ENCODE measurements around the gene RFX2.
A peak's percentile ranks its signal among the peaks of the same experiment; 100 is the strongest.
"Not testable (repeated sequence)": the region's sequence is repeated elsewhere in the genome, so short reads cannot be mapped to it uniquely, and the experiment has no call there.

RFX2 gene

DNA sequence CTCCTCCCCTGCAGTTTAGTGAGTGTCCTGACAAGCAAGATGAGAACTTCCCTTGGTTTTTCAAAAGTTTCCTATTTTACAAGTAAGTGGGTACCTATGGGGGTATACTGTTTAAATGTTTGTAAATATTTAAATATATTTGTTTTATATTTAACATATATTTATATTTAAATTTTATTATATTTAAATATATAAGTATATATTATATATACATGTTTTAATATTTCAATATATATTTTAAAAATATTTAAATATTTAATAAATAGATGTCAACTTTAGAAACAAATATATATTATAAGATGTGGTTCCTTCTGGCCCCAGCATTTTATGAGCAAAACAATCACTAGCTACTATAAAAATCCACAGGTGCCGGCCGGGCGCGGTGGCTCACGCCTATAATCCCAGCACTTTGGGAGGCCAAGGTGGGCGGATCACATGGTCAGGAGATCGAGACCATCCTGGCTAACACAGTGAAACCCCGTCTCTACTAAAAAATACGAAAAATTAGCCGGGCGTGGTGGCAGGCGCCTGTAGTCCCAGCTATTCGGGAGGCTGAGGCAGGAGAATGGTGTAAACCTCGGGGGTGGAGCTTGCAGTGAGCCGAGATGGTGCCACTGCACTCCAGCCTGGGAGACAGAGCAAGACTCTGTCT, 3.5 kb downstream of the RFX2 start:
- DNase-seq (ENCODE audit: extremely low spot score, insufficient read length, low read depth); FAIRE-seq: not testable (repeated sequence)

DNA sequence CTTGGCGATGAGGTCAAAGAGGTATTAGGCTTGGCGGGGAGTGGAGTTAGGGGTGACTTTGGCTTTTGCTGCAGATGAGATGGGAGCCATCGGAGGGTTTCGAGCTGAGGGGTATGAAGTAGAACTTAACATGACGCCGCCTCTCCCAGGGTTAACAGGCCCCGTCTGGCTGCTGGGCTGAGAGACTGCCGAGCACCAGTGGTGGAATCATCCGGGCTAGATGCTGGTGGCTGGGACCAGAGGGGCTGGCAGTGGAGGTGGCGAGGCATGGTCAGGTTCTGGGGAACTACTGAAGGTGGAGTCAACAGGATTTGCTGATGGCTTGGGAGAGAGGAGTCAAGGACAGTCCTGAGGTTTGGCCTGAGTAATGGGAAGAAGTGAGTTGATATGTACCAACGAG, 4.9 kb downstream of the RFX2 start:
- no peak for FAIRE-seq
- no peak for DNase-seq (ENCODE audit: extremely low spot score, insufficient read length, low read depth)

DNA sequence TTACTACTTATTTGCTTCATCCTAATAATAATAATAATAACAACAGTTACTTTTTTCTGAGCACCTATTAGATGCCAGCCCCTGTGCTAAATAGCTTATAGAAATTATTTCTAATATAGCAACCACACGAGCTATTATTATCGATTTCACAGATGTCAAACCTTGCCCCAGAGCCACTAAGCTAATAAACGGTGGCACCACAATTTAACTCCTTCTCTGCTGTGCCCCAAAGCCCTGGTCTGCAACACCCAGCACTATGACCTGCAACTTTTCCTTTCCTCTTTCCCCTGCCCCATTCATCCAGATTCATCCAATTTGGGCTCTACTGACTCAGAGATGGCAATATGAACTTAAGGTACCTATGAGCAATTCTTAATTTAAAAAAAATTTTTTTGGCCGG, 6.4 kb downstream of the RFX2 start:
- FAIRE-seq = no peak
- no peak for DNase-seq (ENCODE audit: extremely low spot score, insufficient read length, low read depth)

DNA sequence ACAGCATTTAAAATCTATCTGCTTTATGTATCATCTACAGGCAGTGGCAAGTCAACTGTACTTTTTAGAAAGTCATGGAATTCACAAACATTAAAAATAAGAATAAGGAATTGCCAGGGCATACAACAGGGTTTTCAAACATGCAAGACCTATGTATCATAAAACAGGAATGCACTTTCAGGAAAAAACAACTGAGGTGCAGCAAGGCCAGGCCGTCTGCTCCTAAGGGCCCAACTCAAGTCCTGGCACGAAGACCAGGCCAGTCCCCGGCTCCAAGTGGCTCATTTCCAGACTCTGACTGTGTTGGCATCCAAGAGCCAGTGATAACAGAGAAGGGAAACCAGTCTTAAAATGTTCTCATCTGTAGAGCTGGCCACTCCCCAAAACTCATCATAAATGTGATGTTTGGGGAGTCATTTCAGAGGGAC, 7.1 kb downstream of the RFX2 start:
- FAIRE-seq (no peak), DNase-seq (ENCODE audit: extremely low spot score, insufficient read length, low read depth) (no peak)

DNA sequence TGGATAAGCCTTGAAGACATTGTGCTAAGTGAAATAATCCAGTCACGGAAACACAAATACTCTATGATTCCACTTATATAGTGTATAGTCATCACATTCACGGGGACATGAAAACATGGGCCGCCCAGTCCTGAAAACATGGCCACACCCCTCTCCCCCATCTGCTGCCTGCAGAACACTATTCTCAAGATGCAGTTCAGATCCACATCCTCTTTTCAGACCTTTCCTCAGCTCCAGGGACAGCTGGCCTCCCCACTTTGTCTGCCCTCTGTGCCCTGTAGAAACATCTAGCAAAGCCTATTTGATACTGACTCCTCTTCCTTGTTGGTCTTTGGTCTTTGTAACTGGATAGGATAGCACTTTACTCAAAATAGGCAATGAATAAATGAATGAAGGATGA, 8.3 kb downstream of the RFX2 start:
- FAIRE-seq (no peak), DNase-seq (ENCODE audit: extremely low spot score, insufficient read length, low read depth) (no peak)

DNA sequence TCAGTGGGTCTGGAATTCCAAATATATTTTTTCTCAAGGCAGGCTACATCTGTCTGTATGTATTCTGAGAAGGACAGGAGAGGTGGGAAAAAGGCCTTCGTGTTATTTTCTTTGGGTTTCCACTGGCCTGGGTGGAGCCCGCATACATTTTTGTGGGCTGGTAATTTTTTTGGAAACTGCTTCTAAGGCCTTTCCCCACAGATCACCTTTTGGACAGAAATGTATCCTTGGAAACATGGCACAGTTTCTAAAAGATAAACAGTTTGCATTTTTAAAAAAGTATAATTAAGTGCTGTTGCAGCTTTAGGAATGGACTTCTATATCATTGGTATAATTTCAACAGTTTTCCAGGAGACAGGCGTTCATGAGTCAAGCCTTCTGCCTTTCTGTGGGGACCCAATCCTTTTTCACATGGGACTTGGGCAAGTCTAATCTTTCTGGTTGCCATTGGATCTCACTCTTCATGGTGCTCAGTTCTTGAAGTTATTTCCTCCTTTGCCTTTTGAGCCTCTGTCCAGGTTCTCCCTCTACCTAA, 8.9 kb downstream of the RFX2 start:
- DNase-seq (ENCODE audit: extremely low spot score, insufficient read length, low read depth) (no peak), FAIRE-seq (no peak)

DNA sequence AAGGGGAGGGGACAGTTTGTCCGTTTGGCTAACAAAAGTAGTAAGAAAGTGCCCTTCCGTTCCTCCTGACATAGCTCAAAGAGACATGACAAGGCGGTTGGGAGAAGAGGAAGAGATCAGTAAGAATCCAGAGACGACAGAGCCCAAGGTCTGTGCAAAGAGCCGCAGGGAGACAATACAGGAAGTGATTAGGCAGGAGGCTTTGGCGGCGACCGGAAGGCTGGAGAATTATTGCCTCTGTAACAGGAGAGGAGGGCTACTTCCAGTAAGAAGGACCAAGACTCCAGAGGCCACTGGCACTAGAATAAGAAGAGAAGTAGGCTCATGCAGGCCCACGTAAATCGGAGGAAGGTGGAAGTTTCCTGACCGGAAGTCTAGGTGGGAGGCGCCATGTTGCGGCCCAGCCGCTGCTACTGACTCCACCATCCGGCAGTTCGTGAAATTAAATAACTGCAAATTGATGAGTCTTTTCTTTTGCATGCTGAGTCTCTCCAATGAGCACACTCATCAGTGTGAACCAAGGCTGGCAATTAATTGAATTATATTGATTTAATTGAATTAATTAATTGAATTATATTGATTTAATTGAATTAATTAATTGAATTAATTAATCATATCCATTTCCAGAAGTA, 9.9 kb downstream of the RFX2 start:
- no peak for DNase-seq (ENCODE audit: extremely low spot score, insufficient read length, low read depth)
- FAIRE-seq = peak; percentile 87

DNA sequence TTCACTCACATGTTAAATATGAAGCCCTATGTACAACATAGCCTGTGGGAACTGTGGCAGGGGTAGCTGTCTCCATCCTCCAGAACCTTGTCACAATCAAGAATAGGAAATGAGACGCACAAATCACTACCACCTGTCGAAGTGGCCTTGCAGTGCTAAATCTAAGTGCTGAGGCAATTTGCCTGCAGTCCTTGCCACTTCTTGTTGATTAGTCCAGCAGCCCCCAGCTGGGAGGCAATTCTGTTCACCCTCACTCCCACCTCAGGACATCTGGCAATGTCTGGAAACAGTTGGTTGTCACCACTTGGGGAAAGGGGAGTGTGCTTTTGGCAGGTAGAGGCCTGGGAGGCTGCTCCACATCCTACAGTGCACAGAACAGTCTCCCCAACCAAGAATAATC, 10.7 kb downstream of the RFX2 start:
- no peak for FAIRE-seq
- no peak for DNase-seq (ENCODE audit: extremely low spot score, insufficient read length, low read depth)

DNA sequence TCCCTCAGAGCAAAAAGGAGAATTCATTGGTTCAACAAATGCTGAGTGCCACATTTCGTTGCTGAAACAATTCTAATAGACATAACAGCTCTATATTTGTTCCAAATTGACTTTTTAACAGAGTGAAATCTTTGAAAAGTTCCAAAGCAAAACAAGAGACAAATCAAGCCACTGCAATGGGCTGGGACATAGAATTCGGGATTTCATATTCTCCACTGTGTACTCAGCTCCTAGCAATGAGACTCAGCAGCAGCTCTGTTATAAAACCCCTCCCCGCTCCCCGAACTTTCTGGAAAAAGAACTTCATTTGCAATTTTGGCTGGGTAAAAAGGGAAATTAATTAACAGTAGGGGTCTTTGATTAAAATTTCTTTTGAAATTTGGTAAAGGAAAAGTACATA, 11.3 kb downstream of the RFX2 start:
- DNase-seq (ENCODE audit: extremely low spot score, insufficient read length, low read depth) (no peak), FAIRE-seq (no peak)

DNA sequence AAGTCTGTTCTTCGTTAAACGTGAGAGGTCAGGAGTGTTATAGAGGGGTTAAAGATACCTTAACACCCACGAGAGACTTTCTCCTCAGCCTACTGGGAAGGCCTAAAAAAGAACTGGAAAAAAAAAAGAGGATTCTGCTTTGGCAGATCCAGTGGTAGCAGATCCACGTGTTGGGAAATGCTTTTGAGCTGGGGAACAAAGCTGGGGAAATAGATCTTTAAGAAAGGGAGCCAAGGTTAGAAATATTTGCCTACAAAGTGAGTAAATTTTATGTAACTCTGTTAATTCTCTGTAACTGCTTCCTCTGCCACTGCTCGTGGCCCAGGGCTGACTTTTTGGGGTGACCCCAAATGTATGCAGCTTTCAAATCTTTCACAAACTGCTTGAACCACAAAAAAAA, 11.7 kb downstream of the RFX2 start:
- FAIRE-seq = no peak
- DNase-seq (ENCODE audit: extremely low spot score, insufficient read length, low read depth) = no peak

DNA sequence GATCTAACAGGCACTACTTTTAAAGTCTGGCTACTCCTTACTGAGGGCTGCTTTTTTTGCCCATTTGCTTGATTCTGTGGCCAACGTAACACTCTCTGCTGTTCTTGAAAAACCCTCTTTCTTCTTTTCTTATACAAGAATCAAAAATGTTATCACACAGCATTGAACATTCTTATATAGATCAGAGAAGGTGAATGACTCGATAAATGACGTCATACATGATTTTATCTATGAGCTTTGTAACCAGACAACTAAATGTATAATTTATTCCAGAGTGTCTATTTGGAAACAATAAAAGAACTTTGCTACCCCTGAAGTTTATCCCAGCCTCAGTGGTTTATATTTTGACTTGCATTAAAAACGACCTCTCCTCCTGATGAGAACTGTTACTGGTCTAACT, 12.4 kb downstream of the RFX2 start:
- DNase-seq (ENCODE audit: extremely low spot score, insufficient read length, low read depth) (no peak), FAIRE-seq (no peak)

DNA sequence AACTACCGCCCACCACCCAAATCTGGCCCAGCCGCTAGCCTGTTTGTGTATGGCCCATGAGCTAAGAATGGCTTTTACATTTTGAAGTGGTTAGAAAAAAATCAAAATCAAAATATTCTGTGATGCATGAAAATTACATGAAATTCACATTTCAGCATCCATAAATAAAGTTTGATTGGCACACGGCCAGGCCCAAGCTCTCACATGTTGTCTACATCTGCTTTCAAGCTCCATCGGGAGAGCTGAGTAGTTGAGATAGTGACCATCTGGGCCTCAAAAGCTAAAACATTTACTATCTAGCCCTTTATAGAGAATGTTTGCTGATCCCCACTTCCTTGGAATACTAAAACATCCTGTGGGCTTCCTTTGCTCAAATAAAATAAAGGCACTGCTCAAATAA, 14.5 kb downstream of the RFX2 start:
- DNase-seq (ENCODE audit: extremely low spot score, insufficient read length, low read depth) (no peak), FAIRE-seq (no peak)

DNA sequence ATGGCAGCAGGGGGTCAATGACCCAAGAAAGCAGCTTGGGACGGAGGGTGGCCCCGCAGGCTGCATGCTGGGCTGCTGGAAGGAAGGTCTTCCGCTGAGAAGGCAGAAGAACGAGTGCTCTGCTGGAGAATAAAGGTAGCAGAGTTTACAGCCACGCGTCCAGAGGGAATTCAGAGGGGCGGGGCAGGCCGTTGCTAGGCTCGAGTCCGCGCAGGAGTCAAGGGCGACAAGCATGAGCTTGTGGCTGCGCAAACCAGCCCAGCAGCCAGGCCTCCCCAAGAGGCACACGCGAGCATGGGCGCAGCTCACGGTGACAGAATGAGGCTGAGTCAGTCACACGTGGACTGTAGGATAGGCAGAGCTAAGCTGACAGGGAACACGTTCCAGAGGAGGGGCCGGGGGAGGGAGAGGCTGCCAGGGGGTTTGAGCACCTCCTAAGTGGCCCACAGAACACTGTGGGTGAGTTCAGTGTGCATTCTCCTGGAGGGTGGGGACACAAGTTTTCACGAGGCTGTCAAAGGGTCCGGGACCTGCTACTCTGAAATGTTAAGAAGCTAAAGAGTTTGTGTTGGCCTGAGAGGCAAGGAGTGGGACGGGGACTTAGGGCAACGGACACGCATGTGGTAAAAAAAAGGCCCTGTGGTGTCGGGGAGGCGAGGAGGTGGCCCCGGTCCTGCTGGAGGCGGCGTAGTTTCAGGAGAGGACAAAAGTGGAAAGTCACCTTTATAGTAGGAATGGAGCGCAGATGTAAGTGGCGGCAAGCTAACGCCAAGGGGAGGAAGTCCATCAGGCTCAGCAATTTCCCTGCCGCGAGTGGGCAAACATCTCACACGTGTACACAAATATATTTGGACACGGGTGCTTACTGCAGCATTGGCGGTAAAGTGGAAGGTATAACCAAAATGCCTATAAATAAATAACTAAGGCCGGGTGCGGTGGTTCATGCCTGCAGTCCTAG, 17.7 kb downstream of the RFX2 start:
- no peak for DNase-seq (ENCODE audit: extremely low spot score, insufficient read length, low read depth)
- FAIRE-seq = no peak

DNA sequence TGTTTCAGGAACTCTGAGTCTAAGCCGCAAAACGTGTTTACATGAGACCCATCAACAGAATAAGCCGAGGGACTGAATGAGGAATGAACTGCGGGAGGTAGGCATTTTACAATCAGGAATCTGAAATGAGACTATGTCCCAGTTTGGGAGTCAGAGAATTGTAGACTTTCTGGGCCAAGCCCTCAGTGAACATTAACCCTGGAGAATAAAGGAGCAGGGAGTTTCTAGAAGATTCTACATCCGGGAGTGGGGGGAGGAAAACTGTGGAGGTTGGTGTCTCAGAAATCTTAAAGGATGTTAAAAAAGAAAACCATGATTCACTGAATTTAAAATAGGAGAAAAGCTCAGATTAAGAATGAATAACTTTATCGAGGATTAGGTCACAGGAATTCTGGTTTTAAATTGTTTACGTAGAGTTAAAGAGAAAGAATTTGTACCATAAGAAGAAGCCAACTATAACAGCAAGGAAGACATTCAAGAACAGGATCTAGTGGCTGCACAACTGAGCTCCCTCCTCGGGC, 18.5 kb downstream of the RFX2 start:
- no peak for DNase-seq (ENCODE audit: extremely low spot score, insufficient read length, low read depth)
- FAIRE-seq = no peak

DNA sequence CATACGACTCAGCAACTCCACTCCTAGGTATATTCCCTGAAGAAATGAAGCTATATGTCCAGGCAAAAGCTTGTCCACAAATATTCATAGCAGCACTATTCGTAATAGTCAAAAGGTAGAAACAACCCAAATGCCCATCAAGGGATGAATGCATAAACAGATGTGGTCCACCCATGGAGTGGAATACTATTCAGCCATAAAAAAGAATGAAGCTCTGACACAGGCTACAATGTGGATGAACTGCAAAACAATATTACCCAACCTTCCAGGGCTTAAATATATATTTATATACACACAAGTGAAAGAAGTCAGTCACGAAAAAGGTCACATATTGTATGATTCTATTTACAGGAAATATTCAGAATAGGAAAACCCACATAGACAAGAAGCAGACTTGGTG, 19.7 kb downstream of the RFX2 start:
- DNase-seq (ENCODE audit: extremely low spot score, insufficient read length, low read depth) (no peak), FAIRE-seq (no peak)

DNA sequence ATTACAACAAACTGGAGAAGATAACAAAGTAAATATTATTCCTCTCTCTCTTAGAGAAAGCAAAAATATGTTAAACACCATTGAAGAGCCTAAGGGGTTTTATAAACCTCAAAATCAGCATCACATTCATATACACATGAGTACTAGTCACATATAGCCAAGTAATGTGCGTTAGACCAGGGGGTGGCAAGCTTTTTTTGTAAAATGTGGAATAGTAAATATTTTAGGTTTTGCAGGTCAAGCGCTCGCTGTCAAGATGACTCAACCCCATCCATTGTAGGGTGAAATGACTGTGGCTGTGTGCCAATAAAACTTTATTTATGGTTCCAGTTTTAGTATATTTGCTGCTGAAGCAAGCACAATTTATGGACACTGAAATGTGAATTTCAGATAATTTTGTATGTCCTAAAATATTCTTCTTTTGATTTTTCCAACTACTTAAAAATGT, 21.7 kb downstream of the RFX2 start:
- DNase-seq (ENCODE audit: extremely low spot score, insufficient read length, low read depth) (no peak), FAIRE-seq (no peak)

DNA sequence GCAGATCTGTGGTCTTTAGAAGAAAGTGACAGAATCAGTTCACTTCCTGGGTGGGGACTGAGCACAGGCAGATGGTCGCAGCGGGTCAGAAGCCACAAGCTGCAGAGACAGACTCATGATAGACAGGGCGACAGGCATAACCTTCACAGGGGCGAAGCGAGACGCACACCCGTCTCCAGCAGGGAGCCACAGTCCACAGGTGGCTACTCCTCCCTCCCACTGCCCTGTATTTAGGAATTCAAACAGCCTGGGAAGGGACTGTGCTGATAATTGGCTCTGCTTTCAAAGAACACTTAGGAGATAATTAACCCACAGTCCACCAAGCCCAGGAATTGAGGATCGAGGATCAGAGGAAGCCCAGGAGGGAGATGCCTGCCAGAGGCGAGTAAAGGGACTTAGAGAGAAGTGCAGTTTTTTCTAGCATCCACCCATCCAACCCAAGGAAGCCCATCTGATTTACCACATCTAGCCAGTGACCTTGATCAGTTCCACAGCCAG, 23.2 kb downstream of the RFX2 start:
- DNase-seq (ENCODE audit: extremely low spot score, insufficient read length, low read depth) (peak; percentile 53), FAIRE-seq (peak; percentile 75)

DNA sequence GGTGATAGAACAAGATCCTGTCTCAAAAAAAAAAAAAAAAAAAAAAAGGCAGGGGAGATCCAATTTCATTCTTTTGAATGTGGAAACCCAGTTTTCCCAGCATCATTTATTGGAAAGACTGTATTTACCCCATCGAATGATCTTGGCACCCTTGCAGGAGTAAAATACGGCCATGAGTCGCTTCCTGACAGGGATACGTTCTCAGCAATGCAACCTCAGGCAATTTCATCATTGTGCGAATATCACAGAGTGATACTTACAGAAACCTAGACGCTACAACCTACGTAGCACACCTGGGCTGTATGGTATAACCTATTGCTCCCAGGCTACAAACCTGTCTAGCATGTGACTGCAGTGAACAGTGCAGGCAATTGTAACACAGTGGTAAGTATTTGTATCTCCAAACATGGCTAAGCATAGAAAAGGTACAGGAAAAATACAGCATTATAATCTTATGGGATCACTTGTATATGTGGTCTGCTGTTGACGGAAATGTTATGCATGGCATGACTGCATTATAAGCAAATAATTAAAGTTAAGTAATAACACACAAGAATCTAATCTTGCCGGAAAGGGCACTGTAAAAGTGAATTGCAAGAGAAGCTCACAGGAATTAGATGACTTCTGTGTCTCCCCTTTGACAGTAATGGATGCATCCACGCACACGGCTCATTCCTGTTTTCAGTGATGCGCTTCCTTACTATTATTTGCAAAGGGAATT, 24.1 kb downstream of the RFX2 start:
- peak; percentile 5 for FAIRE-seq
- DNase-seq (ENCODE audit: extremely low spot score, insufficient read length, low read depth) = no peak

DNA sequence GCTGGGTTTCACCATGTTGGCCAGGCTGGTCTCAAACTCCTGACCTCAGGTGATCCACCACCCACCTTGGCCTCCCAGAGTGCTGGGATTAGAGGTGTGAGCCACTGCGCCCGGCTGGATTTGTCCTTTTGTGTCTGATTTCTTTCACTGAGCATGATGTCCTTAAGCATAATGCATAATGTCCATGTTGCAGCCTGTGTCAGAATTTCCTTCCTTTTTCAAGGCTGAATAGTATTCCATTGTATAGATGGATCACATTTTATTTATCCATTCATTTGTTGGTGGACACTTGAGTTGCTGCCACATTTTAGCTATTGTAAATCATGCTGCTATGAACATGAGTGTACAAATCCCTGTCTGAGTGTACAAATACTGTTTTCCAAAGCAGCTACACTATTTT, 25.5 kb downstream of the RFX2 start:
- DNase-seq (ENCODE audit: extremely low spot score, insufficient read length, low read depth) = no peak
- FAIRE-seq = no peak

DNA sequence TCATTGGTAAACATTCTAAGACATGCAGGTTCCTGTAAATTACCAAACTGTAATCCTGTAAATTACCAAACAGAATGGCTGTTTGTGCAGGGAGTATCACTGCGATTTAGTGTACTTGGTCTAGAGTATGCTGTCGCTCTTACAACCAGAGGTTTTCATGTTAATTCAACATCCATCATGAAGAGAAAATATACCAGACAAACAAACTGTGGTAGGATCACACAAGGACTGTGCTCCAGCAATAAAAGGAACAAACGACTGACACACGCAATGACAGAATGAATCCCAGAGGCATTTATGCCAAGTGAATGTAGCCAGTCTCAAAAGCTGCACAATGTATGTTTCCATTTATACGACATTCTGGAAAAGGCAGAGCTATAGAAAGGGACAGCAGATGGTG, 31.2 kb downstream of the RFX2 start:
- no peak for FAIRE-seq
- DNase-seq (ENCODE audit: extremely low spot score, insufficient read length, low read depth) = no peak
